ENCODE results near the gene RUVBL2. TPM values are rescaled to one million over a fixed set of nuclear protein-coding genes. Genes with fewer than 3 reads are reported as not detected.

RUVBL2 gene
- total and polyA plus RNA-seq, 2 of the 4 experiments (the other 2 are of a cell fraction) = 196 to 391 TPM

DNA sequence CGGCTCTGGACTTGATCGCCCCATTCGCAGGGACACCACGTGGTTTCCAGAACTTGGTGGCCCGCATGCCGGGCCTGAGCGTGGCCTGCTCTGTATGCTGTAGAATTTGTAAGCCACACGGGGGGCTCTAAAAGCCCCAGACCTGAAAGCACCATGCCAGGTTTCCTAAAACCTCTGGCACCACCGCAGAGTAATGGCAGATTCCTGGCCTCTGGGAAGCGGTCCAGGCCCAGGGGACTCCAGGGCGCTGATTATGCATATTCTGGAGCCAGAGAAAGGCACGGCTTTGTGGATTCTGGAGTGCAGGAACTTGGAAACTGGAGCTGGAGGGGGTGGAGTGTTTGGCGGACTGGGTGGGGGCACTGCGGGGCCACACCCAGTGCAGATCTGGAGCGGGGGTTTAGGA lies 24.9 kb upstream of the RUVBL2 start:
- no peak overlapping the region for H3K4me3 ChIP-seq (ENCODE audit: insufficient read depth, low read depth, low read length)
- no peak overlapping the region for H2AK9ac ChIP-seq (replicated peaks; ENCODE audit: low read depth, low read length, poor library complexity)
- H2AFZ ChIP-seq (replicated peaks; ENCODE audit: low read length, poor library complexity) = no peak overlapping the region
- H3K27ac ChIP-seq (ENCODE audit: insufficient read depth, low read length) = no peak overlapping the region
- H3K79me1 ChIP-seq (ENCODE audit: low read depth in 1 of 2, low read length in 2 of 2) = peaks cover 0 to 39% of the 10 kb centered on the region in 2 experiments; a peak in 3 of 4 replicates
- H3K4me1 ChIP-seq (ENCODE audit: control insufficient read depth, insufficient read depth, low read length) = peaks cover 9% of the 10 kb centered on the region
- 95% methylated on average over 11 of the region's 15 CpGs; no CpG with 5 or more reads in 1 of the 2 experiments for WGBS, 2 experiments (ENCODE audit: extremely low coverage in 2 of 2, insufficient read length in 1 of 2)
- no peak overlapping the region for H3K56ac ChIP-seq (ENCODE audit: extremely low read depth, insufficient read depth, low read length)
- no peak overlapping the region for H3K9ac ChIP-seq (ENCODE audit: low read depth, low read length)
- H4K8ac ChIP-seq (ENCODE audit: low read depth in 2 of 2, low read length in 2 of 2) = no peak overlapping the region
- no peak overlapping the region for H2BK5ac ChIP-seq (ENCODE audit: low read depth, low read length, poor library complexity, severe bottlenecking)
- intact Hi-C loops (cut with micrococcal nuclease) (loop anchor here (10.0 kb wide), 1 partner anchor 324 kb away; the partner anchor contains the start of gene CA11), in situ Hi-C loops (cut with MboI; ENCODE audit: low sequenced_read_pairs) (loop anchor here (10.0 kb wide), 1 partner anchor 324 kb away; the partner anchor contains the start of gene CA11), dilution Hi-C loops (cut with HindIII; ENCODE audit: low sequenced_read_pairs, unreplicated experiment) (no loop called here)
- no peaks in the 10 kb centered on the region for H3K9me3 ChIP-seq (ENCODE audit: control insufficient read depth, insufficient read depth, low read length)
- BruUV-seq (replicated peaks) = no TSS peak
- no peak overlapping the region for H4K5ac ChIP-seq (ENCODE audit: low read depth, low read length)
- ChIA-PET POLR2A (ENCODE audit: unreplicated experiment) (no interaction called here), CTCF (no interaction called here)
- ATAC-seq (ENCODE audit: low read depth) = no peak
- H3K23ac ChIP-seq (ENCODE audit: low read depth, low read length) = no peak overlapping the region
- H2BK20ac ChIP-seq (ENCODE audit: low read depth, low read length) = no peak overlapping the region
- TF ChIP-seq RFX5 (IDR thresholded peaks at IDR 0.05; ENCODE audit: low read depth, low read length) (no peak), CEBPB (IDR thresholded peaks at IDR 0.05; ENCODE audit: low read depth, low read length) (no peak), RCOR1 (IDR thresholded peaks at IDR 0.05; ENCODE audit: insufficient replicate concordance, low read length) (no peak), RAD21 (IDR thresholded peaks at IDR 0.05; ENCODE audit: low read length) (no peak), MXI1 (IDR thresholded peaks at IDR 0.05; ENCODE audit: borderline replicate concordance, low read depth, low read length) (no peak), CHD1 (IDR thresholded peaks at IDR 0.05; ENCODE audit: low read depth, low read length) (no peak)
- TF ChIP-seq, protein P1, sequence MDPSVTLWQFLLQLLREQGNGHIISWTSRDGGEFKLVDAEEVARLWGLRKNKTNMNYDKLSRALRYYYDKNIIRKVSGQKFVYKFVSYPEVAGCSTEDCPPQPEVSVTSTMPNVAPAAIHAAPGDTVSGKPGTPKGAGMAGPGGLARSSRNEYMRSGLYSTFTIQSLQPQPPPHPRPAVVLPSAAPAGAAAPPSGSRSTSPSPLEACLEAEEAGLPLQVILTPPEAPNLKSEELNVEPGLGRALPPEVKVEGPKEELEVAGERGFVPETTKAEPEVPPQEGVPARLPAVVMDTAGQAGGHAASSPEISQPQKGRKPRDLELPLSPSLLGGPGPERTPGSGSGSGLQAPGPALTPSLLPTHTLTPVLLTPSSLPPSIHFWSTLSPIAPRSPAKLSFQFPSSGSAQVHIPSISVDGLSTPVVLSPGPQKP (IDR thresholded peaks at IDR 0.05; ENCODE audit: borderline replicate concordance, low read depth, low read length) = no peak
- DNase-seq = no peak
- no peak overlapping the region for H3K4me2 ChIP-seq (ENCODE audit: low read depth, low read length)
- H2BK120ac ChIP-seq (ENCODE audit: low read depth, low read length) = no peak overlapping the region
- H4K91ac ChIP-seq (ENCODE audit: insufficient read depth, low read depth, low read length) = no peak overlapping the region
- H3K14ac ChIP-seq (replicated peaks; ENCODE audit: low read depth, low read length) = no peak overlapping the region
- no peak overlapping the region for H3K4ac ChIP-seq (ENCODE audit: low read depth, low read length)
- no peak overlapping the region for H2BK15ac ChIP-seq (ENCODE audit: low read depth, low read length)
- H3K27me3 ChIP-seq (ENCODE audit: control insufficient read depth, insufficient read depth, low read length) = no peaks in the 10 kb centered on the region
- H3K36me3 ChIP-seq (ENCODE audit: control insufficient read depth, insufficient read depth, low read length) = peaks cover 33% of the 10 kb centered on the region
- peaks cover 11% of the 10 kb centered on the region for H3K9me1 ChIP-seq (ENCODE audit: insufficient read depth, low read length)
- H2AK5ac ChIP-seq (ENCODE audit: low read depth, low read length) = no peak overlapping the region
- H3K18ac ChIP-seq (ENCODE audit: low read depth, low read length) = no peak overlapping the region
- peaks cover 45% of the 10 kb centered on the region for H4K20me1 ChIP-seq (ENCODE audit: insufficient read depth, low read length)

Data from IMR-90 (cell line).